T-helper 1 cell treated with Interleukin-12 subunit alpha and Interleukin-12 subunit beta and Interleukin-4 antibody, amounts not matched to agents 30 μg/mL and 1 μg/mL, for 36 hours (primary cell): ENCODE data around the gene DENND2C.

ENCODE experiments used
- H3K27ac Mint-ChIP-seq: one replicate; pipeline ENCODE4 v1.8.0; 2021; ENCODE audit warnings: mild to moderate bottlenecking, mixed read lengths
- H3K27me3 Mint-ChIP-seq: one replicate; pipeline ENCODE4 v1.8.0; 2021; ENCODE audit warnings: low read depth, mixed read lengths
- H3K36me3 Mint-ChIP-seq: one replicate; pipeline ENCODE4 v1.8.0; 2021; ENCODE audit warnings: low read depth, mixed read lengths
- H3K4me1 Mint-ChIP-seq: one replicate; pipeline ENCODE4 v1.8.0; 2021; ENCODE audit warnings: low read depth, mixed read lengths
- H3K4me3 Mint-ChIP-seq: one replicate; pipeline ENCODE4 v1.8.0; 2021; ENCODE audit warnings: mild to moderate bottlenecking, moderate library complexity, mixed read lengths
- H3K9me3 Mint-ChIP-seq: one replicate; pipeline ENCODE4 v1.8.0; 2021; ENCODE audit warnings: mixed read lengths

The DENND2C gene

GRCh38 chr1:114552106-114552639 is 117.7 kb downstream of the DENND2C start:
- no peaks in the 10 kb centered on the region for H3K9me3 Mint-ChIP-seq
- H3K36me3 Mint-ChIP-seq: no peaks in the 10 kb centered on the region
- H3K27ac Mint-ChIP-seq: no peak overlapping the region
- no peaks in the 10 kb centered on the region for H3K4me1 Mint-ChIP-seq
- H3K4me3 Mint-ChIP-seq: no peak overlapping the region
- no peaks in the 10 kb centered on the region for H3K27me3 Mint-ChIP-seq

DNA sequence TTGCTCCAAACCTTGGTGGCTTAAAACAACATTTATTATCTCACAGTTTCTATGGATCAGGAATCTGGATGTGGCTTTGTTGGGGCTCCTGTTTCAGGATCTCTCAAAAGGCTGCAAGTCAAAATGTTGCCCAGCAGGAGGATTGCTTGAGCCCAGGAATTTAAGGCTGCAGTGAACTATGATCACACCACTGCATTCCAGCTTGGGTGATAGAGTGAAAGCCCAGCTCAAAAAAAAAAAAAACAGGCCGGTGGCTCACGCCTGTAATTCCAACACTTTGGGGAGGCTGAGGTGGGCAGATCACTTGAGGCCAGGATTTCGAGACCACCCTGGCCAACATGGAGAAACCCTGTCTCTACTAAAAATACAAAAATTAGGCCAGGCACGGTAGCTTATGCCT is 118.4 kb downstream of the DENND2C start:
- Mint-ChIP-seq H3K27me3 (no peaks in the 10 kb centered on the region), H3K4me3 (no peak overlapping the region), H3K36me3 (no peaks in the 10 kb centered on the region), H3K4me1 (no peaks in the 10 kb centered on the region), H3K27ac (no peak overlapping the region), H3K9me3 (no peaks in the 10 kb centered on the region)

DNA sequence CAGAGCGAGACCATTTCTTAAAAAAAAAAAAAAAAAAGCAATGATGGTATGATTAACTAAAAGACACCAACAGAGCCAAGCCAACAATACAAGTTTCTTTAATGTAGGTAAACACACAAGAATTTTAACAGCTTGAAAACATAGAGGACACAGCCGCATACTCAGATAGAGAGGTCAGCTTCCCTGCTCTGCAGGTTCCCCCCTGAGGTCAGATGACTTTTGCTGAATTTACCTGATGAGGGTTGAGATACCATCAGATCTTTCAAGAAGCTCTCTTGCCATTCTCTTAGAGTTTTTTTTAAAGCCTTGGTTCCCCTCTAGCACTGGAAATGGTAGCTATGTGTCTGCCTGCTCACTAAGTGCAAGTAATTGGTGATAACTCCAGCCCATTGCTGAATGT is 119.5 kb downstream of the DENND2C start:
- Mint-ChIP-seq H3K9me3 (no peaks in the 10 kb centered on the region), H3K27me3 (no peaks in the 10 kb centered on the region), H3K27ac (no peak overlapping the region), H3K36me3 (no peaks in the 10 kb centered on the region), H3K4me1 (no peaks in the 10 kb centered on the region), H3K4me3 (no peak overlapping the region)

DNA sequence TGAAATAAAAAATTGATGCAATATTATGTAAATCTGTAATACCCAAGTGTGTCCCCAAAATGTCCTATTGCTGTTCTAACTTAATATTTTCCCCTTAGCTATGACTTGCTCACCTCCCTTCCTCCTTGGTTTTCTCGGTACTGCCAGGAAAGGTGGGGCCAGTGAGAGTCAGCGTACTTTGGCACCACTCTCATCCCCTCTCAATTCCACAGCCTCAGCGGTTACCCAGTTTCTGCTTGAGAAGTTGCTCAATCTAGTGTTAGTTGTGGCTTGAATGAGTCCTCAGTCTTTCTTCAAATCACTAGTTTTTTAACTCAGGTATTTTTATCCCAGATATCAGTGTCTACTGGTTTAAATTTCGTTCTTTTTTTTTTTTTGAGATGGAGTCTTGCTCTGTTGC is 120.7 kb downstream of the DENND2C start:
- Mint-ChIP-seq H3K4me1 (no peaks in the 10 kb centered on the region), H3K27ac (no peak overlapping the region), H3K36me3 (no peaks in the 10 kb centered on the region), H3K4me3 (no peak overlapping the region), H3K27me3 (no peaks in the 10 kb centered on the region), H3K9me3 (no peaks in the 10 kb centered on the region)

- Mint-ChIP-seq H3K36me3 (no peaks in the 10 kb centered on the region), H3K9me3 (no peaks in the 10 kb centered on the region), H3K27me3 (no peaks in the 10 kb centered on the region), H3K4me3 (no peak overlapping the region), H3K27ac (no peak overlapping the region), H3K4me1 (no peaks in the 10 kb centered on the region)
Observed at GRCh38 chr1:114547076-114547475, 122.8 kb downstream of the DENND2C start.

DNA sequence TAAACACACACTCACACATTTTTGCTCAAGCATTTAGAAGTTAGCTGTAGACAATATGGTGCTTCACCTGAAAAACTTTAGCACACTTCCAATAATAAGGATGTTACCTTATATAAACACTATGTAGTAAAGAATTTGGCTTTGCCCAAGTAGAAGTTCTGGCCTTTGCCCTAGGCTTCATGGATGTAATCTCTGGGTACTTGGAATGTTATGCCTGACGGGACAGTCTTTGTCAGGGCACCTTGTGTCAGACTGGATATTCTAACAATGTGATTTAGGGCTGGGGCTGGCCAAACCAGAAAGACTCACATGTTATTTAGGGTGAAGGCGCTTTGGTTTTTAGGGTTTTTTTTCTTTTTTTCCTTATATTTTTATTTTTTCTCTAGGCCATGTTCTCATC is 124.1 kb downstream of the DENND2C start:
- peaks cover 1% of the 10 kb centered on the region for H3K27me3 Mint-ChIP-seq
- no peaks in the 10 kb centered on the region for H3K9me3 Mint-ChIP-seq
- H3K27ac Mint-ChIP-seq: no peak overlapping the region
- H3K36me3 Mint-ChIP-seq: no peaks in the 10 kb centered on the region
- H3K4me3 Mint-ChIP-seq: no peak overlapping the region
- no peaks in the 10 kb centered on the region for H3K4me1 Mint-ChIP-seq

GRCh38 chr1:114545315-114545714 is 124.5 kb downstream of the DENND2C start:
- Mint-ChIP-seq H3K4me3 (no peak overlapping the region), H3K36me3 (no peaks in the 10 kb centered on the region)

DNA sequence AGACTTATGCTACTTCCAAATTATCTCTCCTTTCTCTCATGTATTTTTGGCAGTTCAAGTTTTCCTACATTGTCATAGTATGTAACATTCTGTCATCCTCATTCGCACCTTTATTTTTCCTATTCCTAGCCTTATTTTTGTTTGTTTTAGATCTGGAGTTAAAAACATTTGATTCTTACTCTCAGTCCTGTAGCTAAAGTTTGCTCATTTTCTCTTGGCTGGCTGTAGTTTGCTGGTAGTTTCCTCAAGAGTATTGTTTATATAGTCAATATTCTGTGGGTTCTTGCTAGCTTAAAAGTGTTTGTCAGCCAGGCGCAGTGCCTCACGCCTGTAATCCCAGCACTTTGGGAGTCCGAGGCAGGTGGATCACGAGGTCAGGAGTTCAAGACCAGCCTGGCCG is 129.0 kb downstream of the DENND2C start:
- H3K9me3 Mint-ChIP-seq: no peaks in the 10 kb centered on the region
- H3K27me3 Mint-ChIP-seq: peaks cover 5% of the 10 kb centered on the region
- H3K27ac Mint-ChIP-seq: no peak overlapping the region
- H3K4me3 Mint-ChIP-seq: no peak overlapping the region
- no peaks in the 10 kb centered on the region for H3K36me3 Mint-ChIP-seq
- H3K4me1 Mint-ChIP-seq: no peaks in the 10 kb centered on the region

More at GRCh38 chr1:114545315-114545714, 124.5 kb downstream of the DENND2C start:
- H3K27me3 Mint-ChIP-seq: peaks cover 5% of the 10 kb centered on the region
- H3K27ac Mint-ChIP-seq: no peak overlapping the region
- H3K4me1 Mint-ChIP-seq: no peaks in the 10 kb centered on the region
- no peaks in the 10 kb centered on the region for H3K9me3 Mint-ChIP-seq

DNA sequence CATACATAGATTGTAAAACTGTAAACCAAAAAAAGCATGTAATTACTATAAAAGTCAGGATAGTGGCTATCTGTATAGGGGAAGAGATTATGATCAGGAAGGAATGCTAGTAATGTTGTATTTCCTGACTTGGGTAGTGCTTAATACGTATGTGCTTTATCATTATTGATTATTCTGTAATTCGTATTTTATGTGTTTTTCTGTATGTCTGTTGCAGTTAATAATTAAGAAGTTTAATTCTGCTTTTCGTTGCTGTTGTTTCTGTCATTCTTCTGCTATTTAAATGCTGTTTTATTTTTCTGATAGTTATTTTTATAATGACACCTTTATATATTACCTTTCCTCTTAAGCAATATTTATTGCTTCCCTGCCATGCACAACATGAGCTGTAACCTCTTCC is 129.6 kb downstream of the DENND2C start:
- Mint-ChIP-seq H3K4me3 (no peak overlapping the region), H3K27me3 (peaks cover 5% of the 10 kb centered on the region), H3K27ac (no peak overlapping the region), H3K9me3 (no peaks in the 10 kb centered on the region), H3K4me1 (no peaks in the 10 kb centered on the region), H3K36me3 (no peaks in the 10 kb centered on the region)

- no peak overlapping the region for H3K4me3 Mint-ChIP-seq
- no peaks in the 10 kb centered on the region for H3K4me1 Mint-ChIP-seq
- peaks cover 5% of the 10 kb centered on the region for H3K27me3 Mint-ChIP-seq
- H3K9me3 Mint-ChIP-seq: no peaks in the 10 kb centered on the region
- no peak overlapping the region for H3K27ac Mint-ChIP-seq
- no peaks in the 10 kb centered on the region for H3K36me3 Mint-ChIP-seq
Observed at GRCh38 chr1:114536043-114536442, 133.8 kb downstream of the DENND2C start.

DNA sequence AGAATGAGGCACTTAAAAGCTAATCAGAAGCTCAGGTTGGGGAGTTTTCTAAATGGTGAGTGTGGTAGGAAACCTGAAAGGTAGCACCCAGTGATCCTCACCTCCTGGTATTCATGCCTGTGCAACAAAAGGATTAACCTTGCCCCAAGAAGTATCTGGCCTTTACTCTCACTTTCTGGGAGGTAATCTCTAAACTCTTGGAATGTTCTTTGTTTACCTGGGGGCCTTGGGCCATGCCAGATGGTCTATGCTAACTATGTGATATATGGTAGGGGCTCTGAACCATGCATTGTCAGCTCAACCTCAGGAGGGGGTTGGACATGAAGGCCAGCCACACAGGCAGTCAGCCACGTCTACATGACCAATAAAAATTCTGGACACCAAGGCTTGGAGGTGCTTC is 134.4 kb downstream of the DENND2C start:
- Mint-ChIP-seq H3K9me3 (no peaks in the 10 kb centered on the region), H3K4me3 (no peak overlapping the region), H3K27ac (no peak overlapping the region), H3K36me3 (no peaks in the 10 kb centered on the region), H3K4me1 (no peaks in the 10 kb centered on the region), H3K27me3 (no peaks in the 10 kb centered on the region)
